ENCODE measurements around the gene NFS1. TPM values are rescaled to one million over a fixed set of nuclear protein-coding genes. Genes with fewer than 3 reads are reported as not detected.

Gene NFS1
- total RNA-seq, 2 experiments from 2014 or later, result 10.6 to 11.5 TPM

DNA sequence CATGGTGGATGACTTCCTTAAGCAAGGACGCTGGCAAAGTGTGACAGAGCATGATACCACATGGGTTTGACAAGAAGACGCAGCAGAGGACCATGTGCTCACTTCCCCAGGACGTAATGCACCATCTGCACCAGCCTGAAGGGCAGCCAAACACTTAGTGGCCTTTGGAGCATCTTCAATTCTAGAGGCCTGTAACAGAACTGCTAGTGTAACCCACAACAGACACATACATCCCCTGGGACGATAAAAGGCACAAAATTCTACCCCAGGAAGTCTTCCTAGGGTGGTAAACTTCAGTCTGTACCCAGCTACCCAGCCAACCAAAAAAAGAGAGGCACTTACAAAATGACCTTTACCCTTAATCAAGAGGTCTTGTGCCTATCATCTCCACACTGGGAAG, 25.3 kb downstream of the NFS1 start:
- H3K4me1 Mint-ChIP-seq (ENCODE audit: low read depth), result no peaks in the 10 kb centered on the region
- no peak for ATAC-seq (ENCODE audit: poor library complexity)

GRCh38 chr20:35669681-35670080, 29.5 kb downstream of the NFS1 start:
- Mint-ChIP-seq H3K27me3 (no peaks in the 10 kb centered on the region), H3K4me3 (no peak overlapping the region), H3K36me3 (ENCODE audit: low read depth) (peaks cover 62% of the 10 kb centered on the region), H3K27ac (no peak overlapping the region), H3K4me1 (ENCODE audit: low read depth) (peaks cover 4% of the 10 kb centered on the region), H3K9me3 (no peaks in the 10 kb centered on the region)
- no peaks in the 10 kb centered on the region for H3K9me3 ChIP-seq (ENCODE audit: control insufficient read depth in 1 of 2, insufficient read depth in 1 of 2, low read length in 2 of 2)
- CTCF ChIA-PET, result interaction anchor here (1.4 kb wide), 1 partner anchor 51 kb away, joined by 4 read pairs; no protein-coding TSS in a partner anchor
- ATAC-seq (ENCODE audit: poor library complexity) (no peak), DNase-seq (no peak)
- intact Hi-C loops (cut with DNase I, micrococcal nuclease), result no loop called here
- H3K4me3 ChIP-seq (ENCODE audit: low read length), result no peak overlapping the region
- no peak overlapping the region for H3K27ac ChIP-seq (ENCODE audit: low read depth in 1 of 2, low read length in 2 of 2)
- POLR2A ChIA-PET, result interaction anchor here (0.6 to 1.0 kb wide), 2 partner anchors 73 to 103 kb away, joined by 3 to 4 read pairs; partner anchors contain the start of gene RBM39
- H3K4me1 ChIP-seq (ENCODE audit: insufficient read depth, low read length), result peaks cover 5% of the 10 kb centered on the region
- TF ChIP-seq CTCF (IDR thresholded peaks at IDR 0.05), result no peak
- peaks cover 63% of the 10 kb centered on the region for H3K36me3 ChIP-seq (ENCODE audit: insufficient read depth, low read length)
- no peaks in the 10 kb centered on the region for H3K27me3 ChIP-seq (ENCODE audit: control insufficient read depth in 1 of 2, insufficient read depth in 2 of 2, low read length in 2 of 2)

More for the DNA sequence above, 25.3 kb downstream of the NFS1 start:
- no peak overlapping the region for H3K4me3 Mint-ChIP-seq
- Histone ChIP-seq H3K4me1 (ENCODE audit: insufficient read depth, low read length) (no peaks in the 10 kb centered on the region), H3K9me3 (ENCODE audit: control insufficient read depth in 1 of 2, insufficient read depth in 1 of 2, low read length in 2 of 2) (no peaks in the 10 kb centered on the region), H3K4me3 (ENCODE audit: low read length) (no peak overlapping the region), H3K27me3 (ENCODE audit: control insufficient read depth in 1 of 2, insufficient read depth in 2 of 2, low read length in 2 of 2) (no peaks in the 10 kb centered on the region), H3K36me3 (ENCODE audit: insufficient read depth, low read length) (peaks cover 73% of the 10 kb centered on the region), H3K27ac (ENCODE audit: low read depth in 1 of 2, low read length in 2 of 2) (no peak overlapping the region)
- ChIA-PET POLR2A (no interaction called here), CTCF (no interaction called here)
- intact Hi-C loops (cut with DNase I, micrococcal nuclease), result no loop called here
- H3K27ac Mint-ChIP-seq, result no peak overlapping the region
- peak in 1 of 14 experiments; percentile 24 for DNase-seq
- no peaks in the 10 kb centered on the region for H3K27me3 Mint-ChIP-seq
- peaks cover 75% of the 10 kb centered on the region for H3K36me3 Mint-ChIP-seq (ENCODE audit: low read depth)
- no peak for TF ChIP-seq CTCF (IDR thresholded peaks at IDR 0.05)
- no peaks in the 10 kb centered on the region for H3K9me3 Mint-ChIP-seq

GRCh38 chr20:35669221-35669620, 29.9 kb downstream of the NFS1 start:
- Mint-ChIP-seq H3K36me3 (ENCODE audit: low read depth) (peaks cover 62% of the 10 kb centered on the region), H3K4me3 (no peak overlapping the region), H3K9me3 (no peaks in the 10 kb centered on the region), H3K4me1 (ENCODE audit: low read depth) (peaks cover 4% of the 10 kb centered on the region), H3K27ac (no peak overlapping the region), H3K27me3 (no peaks in the 10 kb centered on the region)
- TF ChIP-seq CTCF (IDR thresholded peaks at IDR 0.05), result no peak
- DNase-seq (no peak), ATAC-seq (ENCODE audit: poor library complexity) (no peak)
- H3K27ac ChIP-seq (ENCODE audit: low read depth in 1 of 2, low read length in 2 of 2), result no peak overlapping the region
- intact Hi-C loops (cut with DNase I, micrococcal nuclease), result no loop called here
- H3K9me3 ChIP-seq (ENCODE audit: control insufficient read depth in 1 of 2, insufficient read depth in 1 of 2, low read length in 2 of 2), result no peaks in the 10 kb centered on the region
- no peak overlapping the region for H3K4me3 ChIP-seq (ENCODE audit: low read length)
- ChIA-PET POLR2A (interaction anchor here (0.6 to 1.0 kb wide), 2 partner anchors 73 to 104 kb away, joined by 3 to 4 read pairs; partner anchors contain the start of gene RBM39), CTCF (interaction anchor here (1.1 kb wide), 1 partner anchor 19 kb away, joined by 3 read pairs; no protein-coding TSS in a partner anchor)
- no peaks in the 10 kb centered on the region for H3K27me3 ChIP-seq (ENCODE audit: control insufficient read depth in 1 of 2, insufficient read depth in 2 of 2, low read length in 2 of 2)
- peaks cover 10% of the 10 kb centered on the region for H3K4me1 ChIP-seq (ENCODE audit: insufficient read depth, low read length)
- H3K36me3 ChIP-seq (ENCODE audit: insufficient read depth, low read length), result peaks cover 58% of the 10 kb centered on the region
